OCI-LY1 (cell line): ENCODE measurements around the gene XYLB.

Experiments
- H2AFZ ChIP-seq: fragments of 200-600 bp; sonication (generic), shearing (Covaris generic); 2 replicates; pipeline ENCODE4 v1.6.0; 2014; ENCODE audit warnings: antibody characterized with exemption, mild to moderate bottlenecking, low read length
- H3F3A ChIP-seq: fragments of 200-600 bp; sonication (generic), shearing (Covaris generic); 2 replicates; pipeline ENCODE4 v1.6.0; 2014; ENCODE audit warnings: mild to moderate bottlenecking, antibody characterized with exemption, low read length, moderate library complexity; ENCODE audit not compliant: insufficient read depth
- H3K27ac ChIP-seq: fragments of 200-600 bp; sonication (generic); 2 replicates; pipeline ENCODE4 v1.5.1; 2014; ENCODE audit warnings: low read length, mixed run types, mild to moderate bottlenecking, low read depth; ENCODE audit not compliant: poor library complexity, severe bottlenecking
- H3K27me3 ChIP-seq: fragments of 200-600 bp; sonication (generic); 2 replicates; pipeline ENCODE4 v1.6.0; 2014; ENCODE audit warnings: antibody characterized with exemption, mild to moderate bottlenecking, low read length, moderate library complexity; ENCODE audit not compliant: insufficient read depth
- H3K36me3 ChIP-seq: fragments of 200-600 bp; sonication (generic); 2 replicates; pipeline ENCODE4 v1.6.1; 2014; ENCODE audit warnings: mild to moderate bottlenecking, antibody characterized with exemption, low read length, moderate library complexity, mixed read lengths; ENCODE audit not compliant: insufficient read depth
- H3K4me1 ChIP-seq: fragments of 200-600 bp; sonication (generic); 2 replicates; pipeline ENCODE4 v1.5.1; 2014; ENCODE audit warnings: mild to moderate bottlenecking, low read length, moderate library complexity; ENCODE audit not compliant: insufficient read depth, severe bottlenecking
- H3K4me2 ChIP-seq: fragments of 200-600 bp; sonication (generic), shearing (Covaris generic); 2 replicates; pipeline ENCODE4 v1.6.1; 2014; ENCODE audit warnings: low read length
- H3K4me3 ChIP-seq: fragments of 200-600 bp; sonication (generic); 2 replicates; pipeline ENCODE4 v1.5.1; 2014; ENCODE audit warnings: low read length, low read depth, mild to moderate bottlenecking, mixed read lengths; ENCODE audit not compliant: poor library complexity, severe bottlenecking
- H3K79me2 ChIP-seq: fragments of 200-600 bp; shearing (Covaris generic); 2 replicates; pipeline ENCODE4 v1.6.1; 2016; ENCODE audit warnings: mixed run types, low read length, mixed read lengths; ENCODE audit not compliant: insufficient read depth
- H3K9ac ChIP-seq: fragments of 200-600 bp; sonication (generic), shearing (Covaris generic); 2 replicates; pipeline ENCODE4 v1.6.1; 2014; ENCODE audit warnings: mild to moderate bottlenecking, low read length, mixed read lengths
- H3K9me2 ChIP-seq: fragments of 200-600 bp; sonication (generic), shearing (Covaris generic); 2 replicates; pipeline ENCODE4 v1.6.1; 2014; ENCODE audit warnings: low read depth, mild to moderate bottlenecking, low read length, mixed read lengths
- H3K9me3 ChIP-seq: fragments of 200-600 bp; shearing (Covaris generic); 2 replicates; pipeline ENCODE4 v1.6.1; 2014; ENCODE audit warnings: low read length, mixed read lengths
- H4K20me1 ChIP-seq: fragments of 200-600 bp; sonication (generic), shearing (Covaris generic); 2 replicates; pipeline ENCODE4 v1.6.0; 2016; ENCODE audit warnings: mild to moderate bottlenecking, low read length; ENCODE audit not compliant: insufficient read depth
- CTCF ChIP-seq: fragments of 200-600 bp; sonication (generic), shearing (Covaris generic); IDR thresholded peaks from 2 replicates; pipeline ENCODE4 v1.5.1; 2017; ENCODE audit warnings: mild to moderate bottlenecking, antibody characterized with exemption, low read length, moderate library complexity, mixed read lengths
- EZH2 ChIP-seq: fragments of 200-600 bp; sonication (generic), shearing (Covaris generic); IDR thresholded peaks from 2 replicates; pipeline ENCODE4 v1.8.0; 2017; ENCODE audit warnings: borderline replicate concordance, mixed run types, mild to moderate bottlenecking, antibody characterized with exemption, low read length, moderate library complexity, mixed read lengths

The XYLB gene

GRCh38 chr3:38314112-38314763 is 32.3 kb upstream of the XYLB start:
- H2AFZ ChIP-seq = no peak overlapping the region
- no peak overlapping the region for H3K27ac ChIP-seq
- no peaks in the 10 kb centered on the region for H3F3A ChIP-seq
- H3K9ac ChIP-seq = no peak overlapping the region
- no peaks in the 10 kb centered on the region for H3K9me3 ChIP-seq
- no peak overlapping the region for H3K4me3 ChIP-seq
- H3K79me2 ChIP-seq = no peaks in the 10 kb centered on the region
- no peaks in the 10 kb centered on the region for H3K27me3 ChIP-seq
- no peak overlapping the region for H3K4me2 ChIP-seq
- H3K4me1 ChIP-seq = no peaks in the 10 kb centered on the region
- no peaks in the 10 kb centered on the region for H3K36me3 ChIP-seq
- no peaks in the 10 kb centered on the region for H3K9me2 ChIP-seq
- no peaks in the 10 kb centered on the region for H4K20me1 ChIP-seq
- TF ChIP-seq EZH2 (no peak), CTCF (no peak)

DNA sequence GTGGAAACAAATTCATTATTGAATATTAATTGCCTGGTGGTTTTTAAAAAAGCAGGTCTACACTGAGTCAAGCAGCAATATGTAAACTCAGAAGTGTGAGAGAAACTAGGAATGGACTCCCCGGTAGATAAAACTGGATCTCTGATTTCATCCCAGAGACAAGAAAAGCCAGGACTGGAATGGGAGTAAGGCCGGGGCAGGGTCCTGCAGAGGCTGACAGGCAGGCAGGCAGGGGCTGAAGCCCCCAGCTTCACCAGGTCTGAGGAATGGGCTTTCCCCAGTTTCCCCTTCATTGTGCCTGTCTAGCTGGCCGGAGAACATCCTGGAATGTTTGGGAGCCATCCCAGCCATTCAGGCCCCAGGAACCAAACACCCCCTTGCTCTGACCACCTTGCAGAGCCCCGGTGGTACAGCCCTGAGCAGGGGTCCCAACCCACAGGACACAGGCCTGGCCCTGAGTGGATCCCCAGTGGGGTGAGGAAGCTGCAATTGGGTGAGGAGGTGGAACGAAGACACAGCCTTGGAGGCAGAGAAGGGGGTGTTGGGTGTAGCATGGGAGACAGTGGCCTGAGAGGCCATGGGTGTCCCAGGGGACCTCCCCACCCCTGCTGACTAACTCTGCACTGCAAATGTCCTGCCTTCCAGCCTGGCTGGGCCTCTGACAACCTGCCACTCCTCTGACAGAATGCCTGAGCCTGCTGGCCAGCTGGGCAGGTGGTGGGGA is 31.7 kb upstream of the XYLB start:
- H3K27ac ChIP-seq = no peak overlapping the region
- no peaks in the 10 kb centered on the region for H4K20me1 ChIP-seq
- H2AFZ ChIP-seq = no peak overlapping the region
- no peak overlapping the region for H3K4me2 ChIP-seq
- H3K9me3 ChIP-seq = no peaks in the 10 kb centered on the region
- H3K36me3 ChIP-seq = no peaks in the 10 kb centered on the region
- TF ChIP-seq CTCF (no peak), EZH2 (no peak)
- no peak overlapping the region for H3K4me3 ChIP-seq
- no peaks in the 10 kb centered on the region for H3K4me1 ChIP-seq
- no peaks in the 10 kb centered on the region for H3F3A ChIP-seq
- no peaks in the 10 kb centered on the region for H3K27me3 ChIP-seq
- no peak overlapping the region for H3K9ac ChIP-seq
- H3K79me2 ChIP-seq = no peaks in the 10 kb centered on the region
- no peaks in the 10 kb centered on the region for H3K9me2 ChIP-seq

DNA sequence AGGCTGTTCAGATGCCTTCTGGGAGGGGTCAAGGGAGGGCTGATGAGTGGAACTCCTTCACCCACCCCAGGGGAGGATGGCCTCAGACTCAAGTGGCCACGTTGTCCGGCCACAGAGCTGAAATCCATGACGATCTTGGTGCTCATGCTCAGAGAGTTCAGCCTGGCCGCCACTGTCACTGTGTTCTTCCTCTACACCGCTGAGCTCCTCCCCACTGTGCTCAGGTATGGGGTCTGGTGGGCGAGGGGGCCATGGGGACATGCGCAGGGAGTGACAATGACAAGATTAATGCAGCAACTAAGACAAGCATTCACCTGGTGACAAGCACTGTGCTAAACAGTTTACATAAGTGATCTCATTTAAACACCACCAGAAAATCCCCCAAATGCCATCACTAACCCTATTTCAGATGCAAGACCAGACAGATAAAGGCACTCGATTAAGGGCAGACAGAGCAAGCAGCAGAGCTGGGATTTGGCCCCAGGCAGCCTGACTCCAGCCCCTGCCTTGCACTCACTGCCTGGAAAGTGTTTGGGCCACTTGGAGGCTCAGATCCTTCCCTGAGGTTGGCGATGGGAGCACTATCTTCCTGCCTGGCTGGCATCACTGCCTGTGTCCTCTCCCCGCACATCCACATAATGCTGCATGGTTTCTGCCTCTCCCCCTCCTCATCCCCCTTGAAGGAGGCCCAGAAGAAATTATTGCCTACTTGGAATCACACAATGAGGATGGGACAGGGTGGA is 30.9 kb upstream of the XYLB start:
- no peaks in the 10 kb centered on the region for H3K36me3 ChIP-seq
- H3K9me2 ChIP-seq = no peaks in the 10 kb centered on the region
- TF ChIP-seq EZH2 = no peak
- TF ChIP-seq CTCF = no peak
- H4K20me1 ChIP-seq = no peaks in the 10 kb centered on the region
- H3K27ac ChIP-seq = no peak overlapping the region
- no peak overlapping the region for H3K9ac ChIP-seq
- H3F3A ChIP-seq = no peaks in the 10 kb centered on the region
- no peak overlapping the region for H3K4me3 ChIP-seq
- no peaks in the 10 kb centered on the region for H3K79me2 ChIP-seq
- H3K4me2 ChIP-seq = no peak overlapping the region
- no peak overlapping the region for H2AFZ ChIP-seq
- H3K9me3 ChIP-seq = no peaks in the 10 kb centered on the region
- no peaks in the 10 kb centered on the region for H3K27me3 ChIP-seq
- no peaks in the 10 kb centered on the region for H3K4me1 ChIP-seq
